Liver (tissue), 9 donors: Measurements from ENCODE around the gene MYL4. TPM values are rescaled to one million over a fixed set of nuclear protein-coding genes. Genes with fewer than 3 reads are reported as not detected.

ENCODE experiments used
- DNase-seq: peaks from one replicate; pipeline ENCODE4 v3.0.0-alpha.2; 2017; ENCODE audit warnings: low spot score
- H3K27ac ChIP-seq, 2 donors: one replicate each; pipeline ENCODE4 v1.7.0; 2013; ENCODE audit warnings: inconsistent platforms in 2 of 2, low read length in 2 of 2, control low read depth in 1 of 2, low read depth in 1 of 2, mild to moderate bottlenecking in 1 of 2
- H3K27me3 ChIP-seq, 4 donors: one replicate each; pipeline versions ENCODE4 v1.6.1 to v1.7.0; 2013; ENCODE audit warnings: low read length in 3 of 4, inconsistent platforms in 1 of 4, mild to moderate bottlenecking in 1 of 4, moderate library complexity in 1 of 4; ENCODE audit not compliant: control insufficient read depth in 4 of 4, insufficient read depth in 4 of 4
- H3K36me3 ChIP-seq, 4 donors: one replicate each; pipeline versions ENCODE4 v1.6.1 to v1.7.0; 2013; ENCODE audit warnings: low read length in 3 of 4, mild to moderate bottlenecking in 3 of 4, low read depth in 1 of 4, moderate library complexity in 1 of 4; ENCODE audit not compliant: control insufficient read depth in 4 of 4, insufficient read depth in 3 of 4
- H3K4me1 ChIP-seq, 4 donors: one replicate each; pipeline versions ENCODE4 v1.6.1 to v1.7.0; 2013; ENCODE audit warnings: low read length in 3 of 4, mild to moderate bottlenecking in 3 of 4, moderate library complexity in 1 of 4; ENCODE audit not compliant: control insufficient read depth in 4 of 4, insufficient read depth in 4 of 4
- H3K4me3 ChIP-seq, 3 donors: one replicate each; pipeline versions ENCODE4 v1.6.1 to v1.7.0; 2013; ENCODE audit warnings: low read length in 3 of 3, control low read depth in 1 of 3, low read depth in 1 of 3, mild to moderate bottlenecking in 1 of 3
- H3K9ac ChIP-seq, 2 donors: one replicate each; pipeline ENCODE4 v1.7.0; 2013; ENCODE audit warnings: low read length in 2 of 2, mild to moderate bottlenecking in 2 of 2, moderate library complexity in 2 of 2, control low read depth in 1 of 2, low read depth in 1 of 2
- H3K9me3 ChIP-seq, 4 donors: one replicate each; pipeline versions ENCODE4 v1.6.1 to v1.7.0; 2013; ENCODE audit warnings: low read length in 3 of 4; ENCODE audit not compliant: control insufficient read depth in 4 of 4
- EGR1 ChIP-seq, 2 donors: IDR thresholded peaks; 2 replicates each; pipeline ENCODE4 v1.6.1; 2016 to 2018; ENCODE audit warnings: antibody characterized with exemption in 2 of 2, low read depth in 2 of 2
- FOXA1 ChIP-seq: IDR thresholded peaks from 2 replicates; pipeline ENCODE4 v1.6.1; 2016; ENCODE audit warnings: antibody characterized with exemption
- FOXA2 ChIP-seq: IDR thresholded peaks from 2 replicates; pipeline ENCODE4 v1.6.1; 2016; ENCODE audit warnings: antibody characterized with exemption
- GABPA ChIP-seq, 2 donors: IDR thresholded peaks in 1 of 2; conservative IDR thresholded peaks in 1 of 2; 2 replicates each; pipeline ENCODE4 v1.6.1; 2016; ENCODE audit warnings: antibody characterized with exemption in 2 of 2, mild to moderate bottlenecking in 1 of 2, moderate library complexity in 1 of 2
- HNF4A ChIP-seq, 2 donors: conservative IDR thresholded peaks; 2 replicates each; pipeline ENCODE4 v1.6.1; 2016; ENCODE audit warnings: antibody characterized with exemption in 2 of 2, mild to moderate bottlenecking in 2 of 2
- HNF4G ChIP-seq: IDR thresholded peaks from 2 replicates; pipeline ENCODE4 v1.6.1; 2016; ENCODE audit warnings: antibody characterized with exemption
- JUND ChIP-seq, 2 donors: IDR thresholded peaks; 2 replicates each; pipeline ENCODE4 v1.6.1; 2016; ENCODE audit warnings: antibody characterized with exemption in 2 of 2
- NR2F2 ChIP-seq: IDR thresholded peaks from 2 replicates; pipeline ENCODE4 v1.6.1; 2016; ENCODE audit warnings: antibody characterized with exemption
- RAD21 ChIP-seq, 2 donors: IDR thresholded peaks; 2 replicates each; pipeline ENCODE4 v1.6.1; 2016; ENCODE audit warnings: antibody characterized with exemption in 2 of 2, mild to moderate bottlenecking in 2 of 2
- REST ChIP-seq: IDR thresholded peaks from 2 replicates; pipeline ENCODE4 v1.6.1; 2016; ENCODE audit warnings: antibody characterized with exemption, mild to moderate bottlenecking
- RXRA ChIP-seq, 2 donors: IDR thresholded peaks; 2 replicates each; pipeline ENCODE4 v1.6.1; 2017 to 2018; ENCODE audit warnings: antibody characterized with exemption in 2 of 2, mild to moderate bottlenecking in 1 of 2
- SP1 ChIP-seq: IDR thresholded peaks from 2 replicates; pipeline ENCODE4 v1.6.1; 2018; ENCODE audit warnings: antibody characterized with exemption, mild to moderate bottlenecking
- TAF1 ChIP-seq: conservative IDR thresholded peaks from 2 replicates; pipeline ENCODE4 v1.6.1; 2016; ENCODE audit warnings: antibody characterized with exemption, mild to moderate bottlenecking
- YY1 ChIP-seq: IDR thresholded peaks from 2 replicates; pipeline ENCODE4 v1.6.1; 2016; ENCODE audit warnings: antibody characterized with exemption, mild to moderate bottlenecking
- ZBTB33 ChIP-seq: IDR thresholded peaks from 2 replicates; pipeline ENCODE4 v1.6.1; 2016; ENCODE audit warnings: antibody characterized with exemption
- WGBS: extraction: QIAGEN DNeasy Blood & Tissue Kit; methylation state at CpG from one replicate; pipeline ENCODE4 v1.1.7; 2013; 5-methylcytosine and 5-hydroxymethylcytosine counted together
- polyA plus RNA-seq, 2 donors: library from polyadenylated mRNA; stranded (reverse) in 1 of 2; unstranded in 1 of 2; fragments of 200-250 nt in 1 of 2; fragments of >200 nt in 1 of 2; fragmentation: Nextera tagmentation in 1 of 2; extraction: Ambion mirVana in 1 of 2; gene quantifications; one replicate each; pipeline versions ENCODE4 v1.2.1 to v1.2.3, GENCODE V29; 2013 to 2015
- total RNA-seq, 2 donors: library from RNA; depleted of rRNA; stranded (reverse); fragments of >200 nt; gene quantifications; one replicate each; pipeline ENCODE4 v1.2.3, GENCODE V29; 2014
- TF ChIP-seq, protein P1 (sequence below): IDR thresholded peaks from 2 replicates; pipeline ENCODE4 v1.6.1; 2016; ENCODE audit warnings: antibody characterized with exemption
- TF ChIP-seq, protein P2 (sequence below): IDR thresholded peaks from 2 replicates; pipeline ENCODE4 v1.6.1; 2016; ENCODE audit warnings: antibody characterized with exemption
- TF ChIP-seq, protein P3 (sequence below): fragments of 150-350 bp; IDR thresholded peaks from 2 replicates; pipeline ENCODE4 v1.5.1; 2017; ENCODE audit warnings: improper control_type of control experiment, low read depth, low read length; ENCODE audit not compliant: missing input control
- donor health status: healthy.
- donor health status: healthy.
- donor health status: healthy.
- donor health status: healthy.
- donor health status: healthy.

Gene MYL4
- total and polyA plus RNA-seq, 4 donors, result 0.19 to 215 (median 0.22) TPM; not detected in 1

GRCh38 chr17:47252209-47252608 lies 43.1 kb downstream of the MYL4 start:
- H3K27me3 ChIP-seq, result no peaks in the 10 kb centered on the region
- no peak overlapping the region for H3K9ac ChIP-seq
- no peak for DNase-seq
- no peak overlapping the region for H3K4me3 ChIP-seq
- peaks cover 3 to 23% (median 21%) of the 10 kb centered on the region in 4 donors for H3K4me1 ChIP-seq
- no peaks in the 10 kb centered on the region for H3K36me3 ChIP-seq
- H3K27ac ChIP-seq, result no peak overlapping the region
- TF ChIP-seq RXRA (IDR thresholded peaks at IDR 0.05) (peak; percentile 84 to 90), EGR1 (IDR thresholded peaks at IDR 0.05; ENCODE audit: low read depth in 2 of 2) (no peak), GABPA (IDR thresholded peaks at IDR 0.05 in 1 of 2, conservative IDR thresholded peaks at IDR 0.05 in 1 of 2) (no peak), HNF4A (conservative IDR thresholded peaks at IDR 0.05) (peak; percentile 87 to 89), JUND (IDR thresholded peaks at IDR 0.05) (peak in 1 of 2 donors; percentile 24), ZBTB33 (no peak), SP1 (peak; percentile 72), TAF1 (no peak), YY1 (peak; percentile 70), REST (peak; percentile 49), FOXA1 (no peak), RAD21 (IDR thresholded peaks at IDR 0.05) (peak; percentile 36 to 59)
- TF ChIP-seq, protein P1, sequence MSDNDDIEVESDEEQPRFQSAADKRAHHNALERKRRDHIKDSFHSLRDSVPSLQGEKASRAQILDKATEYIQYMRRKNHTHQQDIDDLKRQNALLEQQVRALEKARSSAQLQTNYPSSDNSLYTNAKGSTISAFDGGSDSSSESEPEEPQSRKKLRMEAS, result peak; percentile 21
- TF ChIP-seq, protein P2, sequence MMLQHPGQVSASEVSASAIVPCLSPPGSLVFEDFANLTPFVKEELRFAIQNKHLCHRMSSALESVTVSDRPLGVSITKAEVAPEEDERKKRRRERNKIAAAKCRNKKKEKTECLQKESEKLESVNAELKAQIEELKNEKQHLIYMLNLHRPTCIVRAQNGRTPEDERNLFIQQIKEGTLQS, result no peak
- H3K9me3 ChIP-seq, result no peaks in the 10 kb centered on the region
- WGBS, result 84% methylated on average over 1 of the region's 1 CpG

DNA sequence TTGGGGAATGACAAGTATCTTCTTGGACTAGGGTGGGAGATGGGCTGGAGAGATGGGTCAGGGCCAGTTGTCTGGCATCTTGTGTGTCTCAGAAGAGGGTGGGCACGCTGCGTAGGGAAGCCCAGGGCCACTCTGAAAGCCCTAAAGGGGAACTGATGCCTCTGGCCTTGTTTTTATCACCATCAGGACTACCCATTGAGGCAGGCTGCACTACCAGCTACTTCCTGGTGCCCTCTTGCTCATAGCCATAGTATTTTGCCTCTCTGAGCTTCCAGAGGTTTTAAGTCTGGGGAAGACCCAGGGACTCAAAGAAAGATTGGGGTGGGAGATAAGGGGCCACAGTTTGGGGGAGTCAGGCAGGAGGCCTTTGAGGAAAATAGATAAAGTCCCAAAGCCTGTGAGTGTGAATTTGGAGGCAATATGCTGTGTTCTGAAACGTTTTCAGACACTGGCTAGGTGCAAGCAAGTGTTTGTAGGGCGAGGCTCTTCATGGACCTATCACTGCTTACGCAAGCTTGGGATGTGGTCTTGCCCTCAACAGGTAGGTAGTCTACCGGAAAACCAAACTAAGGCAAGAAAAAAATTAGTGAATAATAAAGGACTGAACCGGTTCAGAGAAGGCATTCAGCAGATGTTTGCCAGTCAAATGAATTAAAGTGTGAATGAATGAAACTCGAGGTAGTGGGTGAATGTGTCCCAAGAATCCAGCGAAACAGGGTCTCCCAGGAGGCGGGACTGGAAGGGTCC lies 43.8 kb downstream of the MYL4 start:
- no peak overlapping the region for H3K9ac ChIP-seq
- TF ChIP-seq, protein P1, result no peak
- TF ChIP-seq FOXA1 (no peak), HNF4G (no peak), HNF4A (conservative IDR thresholded peaks at IDR 0.05) (no peak), NR2F2 (no peak), EGR1 (IDR thresholded peaks at IDR 0.05; ENCODE audit: low read depth in 2 of 2) (no peak), RAD21 (IDR thresholded peaks at IDR 0.05) (no peak), FOXA2 (no peak), ZBTB33 (no peak), RXRA (IDR thresholded peaks at IDR 0.05) (no peak), TAF1 (no peak)
- TF ChIP-seq, protein P2, result no peak
- TF ChIP-seq, protein P3, sequence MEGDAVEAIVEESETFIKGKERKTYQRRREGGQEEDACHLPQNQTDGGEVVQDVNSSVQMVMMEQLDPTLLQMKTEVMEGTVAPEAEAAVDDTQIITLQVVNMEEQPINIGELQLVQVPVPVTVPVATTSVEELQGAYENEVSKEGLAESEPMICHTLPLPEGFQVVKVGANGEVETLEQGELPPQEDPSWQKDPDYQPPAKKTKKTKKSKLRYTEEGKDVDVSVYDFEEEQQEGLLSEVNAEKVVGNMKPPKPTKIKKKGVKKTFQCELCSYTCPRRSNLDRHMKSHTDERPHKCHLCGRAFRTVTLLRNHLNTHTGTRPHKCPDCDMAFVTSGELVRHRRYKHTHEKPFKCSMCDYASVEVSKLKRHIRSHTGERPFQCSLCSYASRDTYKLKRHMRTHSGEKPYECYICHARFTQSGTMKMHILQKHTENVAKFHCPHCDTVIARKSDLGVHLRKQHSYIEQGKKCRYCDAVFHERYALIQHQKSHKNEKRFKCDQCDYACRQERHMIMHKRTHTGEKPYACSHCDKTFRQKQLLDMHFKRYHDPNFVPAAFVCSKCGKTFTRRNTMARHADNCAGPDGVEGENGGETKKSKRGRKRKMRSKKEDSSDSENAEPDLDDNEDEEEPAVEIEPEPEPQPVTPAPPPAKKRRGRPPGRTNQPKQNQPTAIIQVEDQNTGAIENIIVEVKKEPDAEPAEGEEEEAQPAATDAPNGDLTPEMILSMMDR, result no peak
- H3K27me3 ChIP-seq, result no peaks in the 10 kb centered on the region
- WGBS, result 77% methylated on average over 10 of the region's 10 CpGs
- peak overlapping the region in 1 of 3 donors; percentile 75 for H3K4me3 ChIP-seq
- H3K4me1 ChIP-seq, result peaks cover 3 to 23% (median 21%) of the 10 kb centered on the region in 4 donors
- H3K36me3 ChIP-seq, result no peaks in the 10 kb centered on the region
- no peak for DNase-seq
- peak overlapping the region; percentile 18 to 40 for H3K27ac ChIP-seq
- no peaks in the 10 kb centered on the region for H3K9me3 ChIP-seq
